ENCODE results near the gene ELMOD1. TPM values are rescaled to one million over a fixed set of nuclear protein-coding genes. Genes with fewer than 3 reads are reported as not detected.

The ELMOD1 gene
- 0.31 TPM in 1 of 2 replicates, not detected in the other for total RNA-seq

GRCh38 chr11:107590460-107591377 is at the start of gene ELMOD1:
Gene ELMOD1 (plus strand): TSS chr11:107591147. CDS start chr11:107618190, 27,043 bp downstream.

GRCh38 chr11:107565219-107565937 is 25.6 kb upstream of the ELMOD1 start, which contains the start of gene ALKBH8:
Gene ALKBH8 (minus strand): TSS chr11:107565735. CDS start chr11:107560893, 4,842 bp downstream.

GRCh38 chr11:107711861-107712755 is 121.2 kb downstream of the ELMOD1 start, which contains the start of gene SLN:
Gene SLN (minus strand): TSS chr11:107712056.

Other genes with a start within 250 kb of the ELMOD1 start
- gene CWF19L2, start 133.3 kb upstream of the ELMOD1 start, total RNA-seq: 4.2 and 4.4 TPM in 2 replicates
- gene ALKBH8, start 25.4 kb upstream of the ELMOD1 start, total RNA-seq: 4.0 and 4.3 TPM in 2 replicates
- gene SLN, start 120.9 kb downstream of the ELMOD1 start, total RNA-seq: not detected in 2 replicates